ENCODE results near the gene CTCF.

CTCF gene

DNA sequence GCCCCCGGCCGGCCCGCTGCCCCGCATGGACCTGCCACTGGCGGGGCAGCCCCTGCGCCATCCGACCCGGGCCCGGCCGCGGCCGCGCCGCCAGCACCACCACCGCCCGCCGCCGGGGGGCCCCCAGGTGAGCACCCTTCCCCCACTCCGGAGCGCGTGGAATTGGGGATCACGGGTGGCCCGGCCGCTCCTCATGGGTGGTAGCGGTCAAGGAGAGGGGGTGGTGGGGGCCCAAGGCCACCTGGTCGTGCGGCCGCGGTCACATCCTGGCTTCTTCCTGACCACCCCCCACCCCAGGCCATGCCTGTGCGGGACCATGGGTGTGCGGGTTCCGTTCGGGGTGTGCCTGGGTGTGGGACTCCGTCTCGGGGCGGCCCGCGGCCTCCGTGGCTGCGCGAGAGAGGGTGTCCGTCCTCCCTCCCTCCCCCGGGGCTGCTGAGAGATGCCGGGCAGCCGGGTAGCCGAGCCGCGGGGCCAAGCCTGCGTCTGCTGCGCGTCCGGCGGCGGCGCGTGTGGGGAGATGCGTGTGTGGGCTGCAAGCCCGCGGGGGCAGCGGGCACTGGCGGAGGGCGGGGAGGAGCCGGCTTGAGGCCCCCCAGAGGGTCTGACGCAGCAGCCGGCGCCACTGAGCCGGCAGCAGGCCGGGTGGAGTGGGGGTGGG, 90.9 kb downstream of the CTCF start:
- no peak for DNase-seq

DNA sequence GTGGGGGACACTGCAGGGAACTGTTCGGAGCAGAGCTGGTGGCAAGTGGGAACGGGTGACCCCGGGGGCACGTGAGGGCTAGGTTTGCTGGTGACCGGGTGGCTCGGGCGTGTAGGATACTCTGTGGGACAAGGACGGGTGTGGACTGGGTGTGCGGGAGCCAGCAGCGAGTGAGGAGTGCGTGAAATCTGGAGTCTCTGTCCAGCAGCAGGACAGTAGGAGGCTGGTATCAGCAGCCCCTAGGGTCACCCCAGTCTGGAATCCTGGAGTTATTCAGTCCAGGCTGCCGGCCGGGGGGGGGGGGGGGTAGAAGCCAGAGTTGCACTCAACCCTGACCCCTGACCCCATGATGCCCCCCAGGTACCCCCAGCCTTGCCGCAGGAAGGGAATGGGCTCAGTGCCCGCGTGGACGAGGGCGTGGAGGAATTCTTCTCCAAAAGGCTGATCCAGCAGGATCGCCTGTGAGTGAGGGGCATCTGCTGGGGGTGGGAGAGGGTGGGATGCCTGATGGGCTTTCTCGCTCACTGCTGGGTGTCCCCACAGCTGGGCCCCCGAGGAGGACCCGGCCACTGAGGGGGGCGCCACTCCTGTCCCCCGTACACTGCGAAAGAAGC, 91.6 kb downstream of the CTCF start:
- no peak for DNase-seq

DNA sequence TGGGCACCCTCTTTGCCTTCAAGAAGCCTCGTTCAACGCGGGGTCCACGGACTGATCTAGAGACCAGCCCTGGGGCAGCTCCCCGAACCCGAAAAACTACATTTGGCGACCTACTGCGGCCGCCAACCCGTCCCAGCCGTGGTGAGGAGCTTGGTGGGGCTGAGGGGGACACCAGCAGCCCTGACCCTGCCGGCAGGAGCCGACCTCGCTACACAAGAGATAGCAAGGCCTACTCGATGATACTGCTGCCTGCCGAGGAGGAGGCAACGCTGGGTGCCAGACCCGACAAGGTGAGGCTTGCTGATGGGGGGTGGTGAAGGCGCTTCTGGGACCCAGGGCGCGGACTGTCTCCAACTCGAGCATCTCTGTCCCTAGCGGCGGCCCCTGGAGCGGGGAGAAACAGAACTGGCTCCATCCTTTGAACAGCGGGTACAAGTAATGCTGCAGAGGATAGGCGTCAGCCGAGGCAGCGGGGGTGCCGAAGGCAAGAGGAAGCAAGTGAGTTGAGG, 92.1 kb downstream of the CTCF start:
- DNase-seq, result no peak

DNA sequence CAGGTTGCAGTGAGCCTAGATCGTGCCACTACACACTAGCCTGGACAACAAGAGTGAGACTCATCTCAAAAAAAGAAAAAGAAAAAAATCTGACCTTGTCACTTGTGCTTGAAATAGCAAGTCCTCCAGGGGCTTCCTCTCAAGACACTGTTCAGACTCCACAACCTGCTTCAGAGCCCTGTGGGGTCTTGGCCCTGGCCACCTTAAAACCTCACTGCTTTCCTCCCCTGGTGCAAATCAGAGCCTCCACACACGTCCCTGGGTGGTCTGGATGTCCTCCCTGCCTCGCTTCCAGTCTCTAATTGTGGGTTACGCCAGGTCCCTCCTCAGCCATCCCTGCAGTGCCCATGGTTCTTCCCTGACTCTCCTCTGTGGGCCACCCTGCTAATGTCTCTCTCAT, 93.0 kb downstream of the CTCF start:
- no peak for DNase-seq

DNA sequence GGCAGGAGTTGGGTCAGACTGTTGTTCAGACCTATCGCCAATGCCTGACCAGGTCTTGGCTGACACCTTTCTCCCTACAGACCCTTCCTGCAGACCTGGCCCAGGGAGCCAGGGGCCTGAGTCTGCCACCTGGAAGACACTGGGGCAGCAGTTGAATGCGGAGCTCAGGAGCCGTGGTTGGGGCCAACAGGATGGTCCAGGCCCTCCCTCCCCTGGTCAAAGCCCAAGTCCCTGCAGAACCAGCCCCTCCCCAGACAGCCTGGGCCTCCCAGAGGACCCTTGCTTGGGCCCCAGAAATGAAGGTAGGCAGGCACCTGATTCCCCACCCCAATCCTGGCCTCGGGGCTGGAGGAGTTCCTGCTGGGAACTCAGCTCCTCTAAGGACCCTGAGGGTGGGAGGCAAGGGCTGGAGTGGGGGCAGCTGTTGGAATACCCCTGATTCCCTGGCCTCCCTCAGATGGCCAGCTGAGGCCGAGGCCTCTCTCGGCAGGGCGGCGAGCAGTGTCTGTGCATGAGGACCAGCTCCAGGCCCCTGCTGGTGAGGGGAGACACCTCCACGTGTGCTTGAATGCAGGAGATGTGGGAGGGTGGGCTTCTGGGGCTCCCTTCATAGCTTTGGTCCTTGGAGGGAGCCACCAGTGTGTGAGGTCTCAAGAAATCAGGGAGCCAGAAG, 94.2 kb downstream of the CTCF start:
- no peak for DNase-seq

DNA sequence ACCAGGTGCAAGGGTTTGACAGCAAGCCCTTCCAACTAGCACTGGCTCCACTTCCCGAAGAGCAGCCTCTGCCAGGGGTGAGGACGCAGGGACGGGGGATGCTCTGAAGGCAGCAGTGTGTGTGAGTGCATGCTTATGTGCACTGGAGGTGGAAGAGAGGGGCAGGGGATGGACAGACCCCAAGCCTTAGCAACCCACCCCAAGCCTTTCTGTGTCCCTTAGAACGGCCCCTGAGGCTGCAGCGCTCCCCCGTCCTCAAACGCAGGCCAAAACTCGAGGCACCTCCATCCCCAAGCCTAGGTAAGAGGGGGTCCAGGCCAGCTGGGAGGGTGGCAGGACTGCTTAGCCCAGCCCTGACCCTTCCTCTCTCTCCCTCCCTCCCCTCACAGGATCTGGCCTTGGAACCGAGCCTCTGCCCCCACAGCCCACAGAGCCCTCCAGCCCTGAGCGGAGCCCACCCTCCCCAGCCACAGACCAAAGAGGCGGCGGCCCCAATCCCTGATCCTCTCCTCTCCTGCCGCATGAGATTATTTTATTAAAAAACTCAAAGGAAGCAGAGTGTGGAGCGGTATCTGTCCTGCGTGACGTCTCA, 94.8 kb downstream of the CTCF start:
- DNase-seq, result no peak

DNA sequence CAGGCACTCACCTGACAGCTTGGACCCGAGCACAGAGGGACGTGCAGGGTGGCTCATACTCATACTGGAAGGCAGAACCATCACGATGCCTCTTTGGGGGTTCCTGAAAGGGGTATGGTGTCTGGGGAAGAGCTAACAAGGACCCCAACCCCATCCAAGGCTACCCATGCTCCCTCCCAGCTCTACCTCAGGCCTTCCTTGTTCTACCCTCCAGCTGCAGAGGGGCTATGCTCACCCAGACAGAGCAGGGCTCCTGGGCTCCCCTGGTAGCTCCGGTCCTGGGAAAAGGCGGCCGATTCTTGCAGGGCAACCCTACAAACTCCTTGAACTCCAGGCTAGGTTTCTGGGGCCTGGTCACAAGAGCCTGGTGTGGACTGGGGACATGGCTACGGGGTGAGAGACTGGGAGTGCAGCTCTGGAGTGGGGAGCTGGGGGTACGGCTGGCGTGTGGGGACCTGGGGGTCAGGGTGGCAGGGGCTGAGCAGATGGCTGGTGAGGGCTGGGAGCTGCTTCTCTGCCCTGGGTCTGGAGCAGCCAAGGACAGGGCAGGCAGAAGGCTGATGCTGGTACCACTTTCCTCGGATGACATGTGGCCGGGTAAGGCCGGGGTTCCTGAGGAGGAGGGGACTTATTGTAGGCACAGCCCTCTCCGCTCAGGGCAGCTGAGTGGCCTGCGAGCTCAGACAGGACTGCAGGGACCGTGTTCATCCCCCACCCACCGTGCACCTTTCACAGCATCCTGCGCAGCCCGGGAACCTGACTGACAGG, 95.6 kb downstream of the CTCF start:
- DNase-seq, result no peak

DNA sequence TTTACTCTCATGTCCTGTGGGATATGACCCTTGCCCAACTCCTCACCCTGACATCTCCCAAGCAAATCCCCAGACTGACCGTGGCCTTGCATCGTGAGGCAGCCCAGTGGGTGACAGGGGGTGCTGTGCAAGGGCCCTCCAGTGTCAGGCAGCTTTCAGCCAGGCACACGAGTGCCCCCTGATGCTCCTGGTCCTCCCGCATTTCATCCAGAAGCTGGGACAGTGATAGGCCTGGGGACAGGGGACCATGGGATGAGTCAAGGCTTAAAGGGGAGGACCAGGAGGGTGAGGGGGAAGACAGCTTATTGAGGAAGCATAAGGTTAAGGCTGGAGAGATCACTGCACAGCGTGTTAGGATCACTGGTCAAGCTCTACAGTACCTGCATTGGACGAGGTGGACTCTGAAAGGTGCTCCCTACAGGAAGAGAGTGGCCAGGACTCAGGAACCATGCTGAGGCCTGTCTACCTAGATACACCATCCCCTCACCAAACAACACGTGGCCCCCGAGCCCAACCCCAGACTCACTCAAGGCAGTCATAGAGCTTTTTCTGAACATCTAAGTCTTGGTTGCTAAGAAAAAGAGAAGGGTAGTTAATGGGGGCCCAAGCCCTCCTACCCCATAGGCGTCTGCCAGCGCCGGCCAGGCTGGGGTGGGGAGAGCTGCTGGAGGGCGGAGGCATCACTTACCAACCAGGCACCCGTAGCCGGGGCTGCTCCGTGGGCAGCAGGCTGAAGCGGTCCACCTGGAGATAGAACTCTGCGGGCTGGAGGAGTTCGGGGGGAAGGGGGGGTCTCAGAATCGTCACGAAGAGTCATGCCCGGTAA, 96.7 kb downstream of the CTCF start:
- no peak for DNase-seq

DNA sequence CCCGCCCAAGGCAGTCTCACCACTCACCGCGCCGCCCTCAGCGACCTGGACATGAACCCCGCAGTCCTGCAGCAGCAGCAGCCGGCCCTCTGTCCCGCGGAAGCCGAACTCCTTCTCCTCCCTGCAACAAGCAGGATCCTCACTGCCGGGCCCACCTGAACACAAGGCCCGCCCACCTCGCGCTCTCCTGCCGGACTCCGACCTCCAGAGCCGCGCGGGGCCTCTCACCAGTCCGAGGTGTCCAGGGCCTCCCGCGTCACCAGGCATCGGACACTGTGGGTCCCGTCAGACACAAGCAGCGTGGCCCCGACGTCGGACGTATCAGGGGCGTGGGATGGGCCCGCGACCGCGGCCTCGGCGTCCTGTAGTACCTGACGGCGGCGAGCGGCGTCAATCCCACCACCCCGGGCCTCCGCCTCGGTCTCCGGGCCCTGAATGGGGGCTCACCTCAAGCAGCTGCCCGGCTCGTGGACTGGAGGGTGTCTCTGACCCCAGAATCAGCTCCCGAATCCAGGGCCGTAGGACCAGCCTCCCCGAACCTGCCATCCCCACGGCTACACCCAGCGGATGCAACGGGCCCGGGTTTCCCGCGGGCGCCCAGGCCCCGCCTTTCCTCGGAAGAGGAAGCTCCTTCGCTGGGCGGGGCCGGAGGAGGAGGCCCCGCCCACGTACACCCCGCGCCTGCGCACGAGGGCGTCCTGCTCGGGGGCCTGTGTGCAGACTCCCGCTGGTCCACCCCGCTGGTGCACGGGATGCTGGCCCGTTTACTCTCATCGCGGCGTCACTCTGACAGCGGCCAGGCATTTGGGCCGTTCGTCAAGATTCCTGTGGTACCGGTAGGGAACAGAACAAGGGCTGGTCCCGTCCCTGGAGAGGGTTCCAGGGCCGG, 97.6 kb downstream of the CTCF start, which contains the start of gene ACD:
Gene ACD, minus strand, starts transcription at position 586 of the 889 bp plus-strand sequence. Its CDS starts 40 bp downstream, at position 546.
- DNase-seq, result peak; percentile 98 to 99 (median 99)

DNA sequence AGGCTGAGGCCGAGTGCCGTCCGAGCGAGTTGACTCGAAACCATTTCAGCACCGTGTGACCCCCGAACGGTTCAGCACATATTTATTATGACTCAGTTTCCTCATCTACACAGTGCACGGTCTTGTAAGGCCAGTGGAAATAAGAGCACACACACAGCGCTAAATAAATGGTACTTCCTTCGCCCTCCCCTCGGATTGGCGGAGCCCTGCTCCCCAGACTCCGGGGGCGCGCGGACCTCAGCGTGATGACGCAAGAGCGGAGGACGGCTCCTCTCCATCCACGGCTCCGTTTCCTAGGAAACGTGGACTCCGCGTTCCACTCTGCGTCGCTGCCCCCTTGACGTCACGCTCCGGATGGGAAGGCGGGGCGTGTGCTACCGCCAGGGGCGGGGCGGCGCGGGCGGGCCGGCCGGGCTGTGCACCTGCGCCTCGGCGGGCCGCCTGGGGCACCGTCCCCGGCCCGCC, 98.3 kb downstream of the CTCF start, which contains the start of gene PARD6A:
Gene PARD6A, plus strand, starts transcription at position 397 of the 465 bp plus-strand sequence. CDS start 79 bp downstream, outside the sequence.
- peak; percentile 95 to 99 (median 98) for DNase-seq

DNA sequence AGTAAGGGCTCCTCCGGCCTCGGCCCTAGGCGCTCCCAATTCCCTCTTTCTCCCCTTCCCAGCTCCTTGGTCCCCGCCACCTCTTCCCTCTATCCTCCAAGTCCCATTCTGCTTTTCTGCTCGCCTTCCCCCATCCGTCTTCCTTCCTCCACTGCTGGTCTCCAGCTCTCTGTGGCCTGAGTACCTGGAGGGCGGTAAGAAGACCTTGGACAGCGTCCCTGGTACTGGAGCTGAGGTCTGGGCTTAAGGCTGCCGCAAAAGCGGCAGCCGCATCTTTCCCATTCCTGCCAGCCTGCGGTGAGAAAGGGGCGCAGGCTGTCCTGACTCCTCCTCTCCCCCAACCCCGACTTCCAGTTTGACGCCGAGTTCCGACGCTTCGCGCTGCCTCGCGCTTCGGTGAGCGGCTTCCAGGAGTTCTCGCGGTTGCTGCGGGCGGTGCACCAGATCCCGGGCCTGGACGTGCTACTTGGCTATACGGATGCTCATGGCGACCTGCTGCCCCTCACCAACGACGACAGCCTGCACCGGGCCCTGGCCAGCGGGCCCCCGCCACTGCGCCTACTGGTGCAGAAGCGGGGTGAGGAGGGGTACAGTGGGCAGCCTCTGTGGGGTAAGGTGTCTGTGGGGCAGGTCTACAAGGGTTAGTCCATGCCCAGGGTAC, 98.9 kb downstream of the CTCF start:
- DNase-seq, result peak in 3 of 4 experiments; percentile 10 to 43 (median 29)

DNA sequence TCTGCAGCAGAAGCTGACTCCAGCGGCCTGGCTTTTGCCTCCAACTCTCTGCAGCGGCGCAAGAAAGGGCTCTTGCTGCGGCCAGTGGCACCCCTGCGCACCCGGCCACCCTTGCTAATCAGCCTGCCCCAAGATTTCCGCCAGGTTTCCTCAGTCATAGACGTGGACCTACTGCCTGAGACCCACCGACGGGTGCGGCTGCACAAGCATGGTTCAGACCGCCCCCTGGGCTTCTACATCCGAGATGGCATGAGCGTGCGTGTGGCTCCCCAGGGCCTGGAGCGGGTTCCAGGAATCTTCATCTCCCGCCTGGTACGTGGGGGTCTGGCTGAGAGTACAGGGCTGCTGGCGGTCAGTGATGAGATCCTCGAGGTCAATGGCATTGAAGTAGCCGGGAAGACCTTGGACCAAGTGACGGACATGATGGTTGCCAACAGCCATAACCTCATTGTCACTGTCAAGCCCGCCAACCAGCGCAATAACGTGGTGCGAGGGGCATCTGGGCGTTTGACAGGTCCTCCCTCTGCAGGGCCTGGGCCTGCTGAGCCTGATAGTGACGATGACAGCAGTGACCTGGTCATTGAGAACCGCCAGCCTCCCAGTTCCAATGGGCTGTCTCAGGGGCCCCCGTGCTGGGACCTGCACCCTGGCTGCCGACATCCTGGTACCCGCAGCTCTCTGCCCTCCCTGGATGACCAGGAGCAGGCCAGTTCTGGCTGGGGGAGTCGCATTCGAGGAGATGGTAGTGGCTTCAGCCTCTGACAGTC, 99.7 kb downstream of the CTCF start:
- DNase-seq, result no peak

DNA sequence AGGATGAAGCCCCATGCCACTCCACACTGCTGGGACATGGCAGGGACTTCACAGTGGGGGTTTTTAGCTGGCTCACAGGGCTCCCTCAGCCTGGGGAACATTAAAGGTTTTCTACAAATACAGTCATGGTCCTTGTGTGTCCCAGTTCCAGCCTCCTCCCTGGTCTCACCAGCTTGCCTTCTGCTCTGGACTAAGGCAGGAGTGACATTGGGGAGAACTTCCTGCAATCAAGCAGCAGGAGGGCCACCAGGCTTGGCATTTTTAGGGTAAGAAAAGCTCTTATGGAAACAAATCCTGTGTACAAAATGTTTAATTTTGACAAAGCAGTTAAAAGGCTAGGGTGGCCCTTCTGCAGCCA, 100.3 kb downstream of the CTCF start:
- DNase-seq, result no peak

DNA sequence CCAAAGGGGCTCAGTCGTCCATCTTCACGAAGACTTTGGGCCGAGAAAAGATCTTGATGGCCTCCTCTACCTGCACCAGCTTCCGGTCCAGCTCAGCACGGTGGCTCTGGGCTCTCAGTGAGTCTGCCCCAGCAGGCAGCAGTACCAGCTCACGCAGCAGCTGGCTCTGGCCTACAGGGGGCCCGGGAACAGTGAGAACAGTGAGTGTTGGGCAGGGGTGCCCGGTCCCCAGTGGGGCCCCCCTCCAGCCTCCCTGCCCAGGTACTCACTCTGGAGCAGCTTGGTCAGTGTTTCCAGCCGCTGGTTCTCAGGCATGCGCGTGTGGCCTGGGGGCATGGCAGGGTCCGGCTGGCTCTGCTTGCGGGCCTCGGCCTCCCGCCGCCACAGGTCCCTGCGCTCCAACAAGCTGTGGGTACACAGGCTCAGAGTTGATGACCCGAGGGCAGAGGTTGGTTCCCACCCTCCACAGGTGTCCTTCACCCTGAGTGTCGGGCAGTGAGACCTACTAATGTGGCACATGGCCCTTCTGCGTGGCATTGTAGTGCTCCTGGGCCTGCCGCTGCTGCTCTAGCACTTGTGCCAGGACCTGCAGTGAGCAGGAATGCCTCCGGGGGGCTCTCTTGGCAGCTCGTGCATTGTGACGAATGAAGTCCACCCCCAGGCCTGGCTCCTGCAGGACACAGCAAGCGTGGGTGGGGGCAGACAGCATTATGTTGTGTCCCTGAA, 101.0 kb downstream of the CTCF start:
- DNase-seq, result peak; percentile 40 to 69 (median 45)

DNA sequence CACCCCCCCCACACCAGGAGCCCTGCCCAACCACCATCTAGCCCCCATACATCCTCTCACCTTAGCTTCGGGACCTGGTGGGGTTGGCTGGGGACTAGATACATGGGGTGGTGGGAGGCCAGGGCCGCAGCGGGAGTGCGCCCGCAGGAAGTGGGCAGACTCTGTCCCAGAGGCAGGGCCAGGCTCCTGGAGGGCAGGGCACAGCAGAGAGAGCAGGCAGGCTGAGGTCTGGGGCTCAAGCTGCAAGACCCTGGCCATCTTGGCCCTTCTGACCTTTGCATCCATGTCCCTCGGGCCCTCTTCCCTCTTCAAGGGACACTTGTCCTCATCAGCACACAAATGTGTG, 101.5 kb downstream of the CTCF start:
- DNase-seq, result no peak

DNA sequence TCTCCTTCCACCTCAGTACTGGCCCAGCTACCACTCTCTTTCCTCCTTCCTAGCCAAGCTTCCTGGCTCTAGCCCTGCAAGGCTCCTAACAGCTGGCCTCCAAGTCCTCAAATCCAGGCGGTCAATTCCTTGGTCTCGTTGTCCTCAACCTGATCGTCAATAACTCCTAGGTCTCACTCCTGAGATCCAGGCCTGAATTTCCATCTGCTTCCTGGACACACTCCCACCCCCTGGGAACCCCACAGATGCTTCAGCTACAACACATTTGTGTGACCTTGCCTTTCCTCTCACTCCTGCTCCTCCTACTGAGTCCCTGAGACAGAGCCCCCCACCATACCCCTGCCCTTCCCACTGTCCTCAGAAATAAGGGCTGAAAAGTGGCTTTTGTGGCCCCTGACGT, 101.9 kb downstream of the CTCF start:
- DNase-seq, result no peak

DNA sequence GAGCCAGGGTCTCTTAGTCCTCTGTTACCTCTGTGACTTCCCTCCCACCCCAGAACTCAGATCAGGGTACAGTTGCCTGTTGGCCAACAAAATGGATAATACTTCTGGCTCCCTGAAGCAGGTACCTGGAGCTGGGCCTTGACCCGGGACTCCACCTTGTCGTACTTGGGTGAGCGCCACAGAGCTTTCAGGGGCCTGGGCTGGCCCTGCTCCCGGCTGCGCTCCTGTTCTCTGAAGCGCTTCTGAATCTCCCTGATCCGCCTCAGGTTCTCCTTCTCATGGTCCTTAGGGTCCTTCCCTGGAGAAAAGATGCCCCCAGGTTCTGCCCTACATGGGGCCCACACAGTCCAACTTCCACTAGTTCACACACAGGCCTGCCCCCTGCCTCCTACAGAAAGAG, 102.5 kb downstream of the CTCF start:
- DNase-seq, result no peak

DNA sequence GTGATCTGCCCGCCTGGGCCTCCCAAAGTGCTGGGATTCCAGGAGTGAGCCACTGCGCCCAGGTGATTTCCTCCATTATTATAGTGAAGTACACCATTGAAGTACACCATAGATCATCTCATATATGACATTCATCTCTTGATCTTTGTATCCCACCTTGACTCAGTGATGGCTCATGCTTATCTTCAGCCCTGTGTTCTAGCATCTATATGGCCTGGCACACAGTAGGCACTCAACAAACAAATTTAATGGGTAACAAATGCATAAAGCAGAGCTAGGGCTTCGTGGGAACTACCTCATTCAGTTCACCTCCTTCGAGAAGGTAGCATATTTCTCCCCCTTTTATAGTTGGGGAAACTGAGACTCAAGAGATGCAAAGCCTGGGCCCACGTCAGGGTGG, 103.3 kb downstream of the CTCF start:
- DNase-seq, result no peak

All from suppressor macrophage (primary cell).